Mesendoderm (in vitro differentiated cells): ENCODE data around the gene GSTT4.
"Not testable (repeated sequence)": the region's sequence is repeated elsewhere in the genome, so short reads cannot be mapped to it uniquely, and the experiment has no call there.

Source experiments
- DNase-seq: peaks from one replicate; pipeline ENCODE4 v3.0.0; 2013
- H2AK5ac ChIP-seq: 2 replicates; pipeline ENCODE4 v1.6.1; 2013; ENCODE audit warnings: low read length, inconsistent platforms
- H2BK120ac ChIP-seq: 2 replicates; pipeline ENCODE4 v1.6.1; 2013; ENCODE audit warnings: low read depth, mild to moderate bottlenecking, low read length, moderate library complexity, mixed read lengths
- H2BK15ac ChIP-seq: replicated peaks from 2 replicates; pipeline ENCODE4 v1.6.1; 2013; ENCODE audit warnings: low read depth, mild to moderate bottlenecking, moderate library complexity
- H2BK5ac ChIP-seq: 2 replicates; pipeline ENCODE4 v1.6.1; 2013; ENCODE audit warnings: low read length, inconsistent platforms
- H3K18ac ChIP-seq: 2 replicates; pipeline ENCODE4 v1.6.1; 2013; ENCODE audit warnings: mild to moderate bottlenecking, low read length, mixed read lengths
- H3K23ac ChIP-seq: one replicate; pipeline ENCODE4 v1.6.1; 2013; ENCODE audit warnings: low read length
- H3K27ac ChIP-seq: 2 replicates; pipeline ENCODE4 v1.5.1; 2013; ENCODE audit warnings: low read depth, mild to moderate bottlenecking, inconsistent platforms, low read length, moderate library complexity
- H3K27me3 ChIP-seq: 2 replicates; pipeline ENCODE4 v1.6.1; 2013; ENCODE audit warnings: low read length, control low read depth, mild to moderate bottlenecking, inconsistent platforms; ENCODE audit not compliant: insufficient read depth, poor library complexity
- H3K36me3 ChIP-seq: 2 replicates; pipeline ENCODE4 v1.6.1; 2013; ENCODE audit warnings: low read length, inconsistent platforms; ENCODE audit not compliant: control insufficient read depth, insufficient read depth
- H3K4ac ChIP-seq: one replicate; pipeline ENCODE4 v1.6.1; 2013; ENCODE audit warnings: low read depth, mild to moderate bottlenecking, low read length, moderate library complexity
- H3K4me1 ChIP-seq: 2 replicates; pipeline ENCODE4 v1.6.1; 2013; ENCODE audit warnings: low read depth, low read length, inconsistent platforms; ENCODE audit not compliant: control insufficient read depth
- H3K4me2 ChIP-seq: 2 replicates; pipeline ENCODE4 v1.6.1; 2013; ENCODE audit warnings: low read length
- H3K4me3 ChIP-seq: 2 replicates; pipeline ENCODE4 v1.5.1; 2013; ENCODE audit warnings: mild to moderate bottlenecking, low read length
- H3K56ac ChIP-seq: one replicate; pipeline ENCODE4 v1.6.1; 2013; ENCODE audit warnings: low read length
- H3K79me1 ChIP-seq: 2 replicates; pipeline ENCODE4 v1.6.1; 2013; ENCODE audit warnings: low read length, inconsistent platforms
- H3K79me2 ChIP-seq: 2 replicates; pipeline ENCODE4 v1.6.1; 2013; ENCODE audit warnings: mild to moderate bottlenecking, low read length; ENCODE audit not compliant: control insufficient read depth, insufficient read depth
- H3K9ac ChIP-seq: 2 replicates; pipeline ENCODE4 v1.6.1; 2013; ENCODE audit warnings: low read length, inconsistent platforms
- H4K5ac ChIP-seq: one replicate; pipeline ENCODE4 v1.6.1; 2013; ENCODE audit warnings: low read length
- H4K8ac ChIP-seq: one replicate; pipeline ENCODE4 v1.6.1; 2013; ENCODE audit warnings: low read depth, mild to moderate bottlenecking, control low read depth, low read length, moderate library complexity
- WGBS: extraction: QIAGEN DNeasy Blood & Tissue Kit; methylation state at CpG from one replicate; pipeline ENCODE4 v1.1.7; 2013; ENCODE audit warnings: low lambda C conversion rate, missing lambda C conversion rate; ENCODE audit not compliant: insufficient coverage; ENCODE audit errors: extremely low coverage; 5-methylcytosine and 5-hydroxymethylcytosine counted together

The GSTT4 gene

DNA sequence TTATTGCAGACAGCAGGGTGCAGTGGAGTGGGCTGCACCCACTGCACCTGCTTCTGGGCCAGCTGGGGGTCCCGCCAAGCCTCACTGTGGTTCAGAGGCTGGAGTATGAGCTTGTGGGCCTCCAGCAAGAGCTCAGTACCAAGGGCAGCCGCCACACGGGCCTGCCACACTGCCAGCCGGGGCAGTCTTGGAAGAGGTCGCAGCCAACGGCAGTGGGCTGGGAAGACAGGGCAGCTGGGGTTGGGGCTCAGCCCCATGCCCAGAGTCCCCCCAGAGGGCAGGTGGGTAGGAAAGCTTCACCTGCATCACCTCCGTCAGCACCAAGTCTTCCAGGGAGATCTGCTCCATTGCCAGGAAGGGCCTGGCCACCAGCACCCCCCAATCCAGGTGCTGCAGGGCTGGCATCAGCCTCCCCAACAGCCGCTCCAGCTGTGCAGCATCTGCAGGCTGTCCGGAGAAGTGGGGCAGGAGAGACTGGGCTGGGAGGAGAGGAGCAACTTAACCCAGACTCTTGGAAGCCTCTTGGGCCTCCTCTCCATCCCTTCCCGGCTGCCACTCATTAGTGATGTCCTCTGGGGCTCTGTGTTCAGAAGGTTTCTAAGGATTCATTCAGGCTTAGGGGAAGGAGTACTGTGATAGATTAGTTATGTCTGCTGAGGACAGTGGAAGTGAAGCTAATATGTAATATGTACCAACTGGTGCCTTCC is 1.1 kb upstream of the GSTT4 start:
- Histone ChIP-seq H3K4me2 (no peak overlapping the region), H4K5ac (no peak overlapping the region), H3K79me1 (no peaks in the 10 kb centered on the region), H3K4me3 (no peak overlapping the region), H4K8ac (no peak overlapping the region), H3K27me3 (no peaks in the 10 kb centered on the region), H3K79me2 (no peaks in the 10 kb centered on the region), H3K27ac (no peak overlapping the region), H2AK5ac (no peak overlapping the region), H2BK5ac (no peak overlapping the region), H3K4ac (no peak overlapping the region), H3K36me3 (no peaks in the 10 kb centered on the region), H3K9ac (no peak overlapping the region), H3K4me1 (no peaks in the 10 kb centered on the region), H3K23ac (no peak overlapping the region), H3K18ac (no peak overlapping the region), H2BK120ac (no peak overlapping the region), H3K56ac (no peak overlapping the region), H2BK15ac (no peak overlapping the region)
- no CpG with 5 or more reads among the region's 10 CpGs for WGBS
- no peak for DNase-seq

DNA sequence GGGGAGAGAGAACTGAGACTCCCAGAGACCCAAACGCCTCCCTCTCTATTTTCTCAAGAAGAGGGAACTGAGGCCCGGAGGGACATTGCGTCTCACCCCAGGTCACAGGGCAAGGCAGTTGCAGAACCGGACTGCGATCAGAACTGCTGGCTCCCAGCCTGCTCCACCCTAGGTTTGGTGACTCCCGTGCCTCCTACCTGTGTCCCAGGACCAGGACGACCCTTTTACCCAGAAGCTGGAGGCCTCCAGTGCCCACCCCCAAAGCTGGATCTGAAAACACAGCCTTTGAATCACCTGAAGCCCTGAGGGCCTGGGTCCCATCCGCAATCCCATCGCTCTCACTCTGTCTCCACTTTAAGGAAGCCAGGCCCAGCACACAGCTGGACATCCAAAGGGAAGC is 1.4 kb downstream of the GSTT4 start:
- no peak overlapping the region for H2BK15ac ChIP-seq
- no peak overlapping the region for H4K8ac ChIP-seq
- H3K18ac ChIP-seq: no peak overlapping the region

DNA sequence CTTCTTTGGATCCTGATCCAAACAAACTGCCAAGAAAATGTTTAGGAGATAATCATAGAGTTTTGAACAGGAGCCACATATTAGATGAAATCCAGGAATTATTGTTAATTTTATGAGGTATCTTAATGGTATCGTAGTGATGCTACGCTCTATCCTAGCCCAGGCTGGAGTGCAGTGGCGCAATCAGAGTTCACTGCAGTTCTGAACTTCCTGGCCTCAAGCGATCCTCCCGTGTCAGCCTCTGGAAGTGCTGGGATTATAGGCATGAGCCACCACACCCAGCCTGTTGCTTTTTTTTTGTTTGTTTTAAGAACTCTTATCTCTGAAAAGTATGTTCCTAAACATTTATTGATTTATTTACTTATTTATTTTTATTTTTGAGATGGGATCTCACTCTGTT is 2.4 kb downstream of the GSTT4 start:
- Histone ChIP-seq H2BK15ac (no peak overlapping the region), H2BK5ac (no peak overlapping the region), H3K79me2 (no peaks in the 10 kb centered on the region), H3K27ac (no peak overlapping the region), H3K4me3 (no peak overlapping the region), H3K18ac (no peak overlapping the region), H3K79me1 (no peaks in the 10 kb centered on the region), H3K27me3 (no peaks in the 10 kb centered on the region), H3K23ac (no peak overlapping the region), H3K4me2 (no peak overlapping the region), H3K4ac (no peak overlapping the region), H2AK5ac (no peak overlapping the region), H3K4me1 (no peaks in the 10 kb centered on the region), H3K36me3 (no peaks in the 10 kb centered on the region), H3K9ac (no peak overlapping the region), H3K56ac (no peak overlapping the region), H4K5ac (no peak overlapping the region), H4K8ac (no peak overlapping the region), H2BK120ac (no peak overlapping the region)
- no CpG with 5 or more reads among the region's 5 CpGs for WGBS
- no peak for DNase-seq

More for the DNA sequence above, 1.4 kb downstream of the GSTT4 start:
- WGBS: no CpG with 5 or more reads among the region's 9 CpGs
- H3K4ac ChIP-seq: no peak overlapping the region
- no peak overlapping the region for H3K23ac ChIP-seq
- no peak overlapping the region for H2BK5ac ChIP-seq
- H2BK120ac ChIP-seq: no peak overlapping the region
- H3K27me3 ChIP-seq: no peaks in the 10 kb centered on the region
- no peak overlapping the region for H3K27ac ChIP-seq
- no peaks in the 10 kb centered on the region for H3K36me3 ChIP-seq
- no peak overlapping the region for H2AK5ac ChIP-seq
- H4K5ac ChIP-seq: no peak overlapping the region
- H3K56ac ChIP-seq: no peak overlapping the region
- no peaks in the 10 kb centered on the region for H3K79me1 ChIP-seq
- H3K79me2 ChIP-seq: no peaks in the 10 kb centered on the region
- DNase-seq: no peak
- H3K4me2 ChIP-seq: no peak overlapping the region
- no peak overlapping the region for H3K4me3 ChIP-seq
- H3K4me1 ChIP-seq: no peaks in the 10 kb centered on the region
- H3K9ac ChIP-seq: no peak overlapping the region

DNA sequence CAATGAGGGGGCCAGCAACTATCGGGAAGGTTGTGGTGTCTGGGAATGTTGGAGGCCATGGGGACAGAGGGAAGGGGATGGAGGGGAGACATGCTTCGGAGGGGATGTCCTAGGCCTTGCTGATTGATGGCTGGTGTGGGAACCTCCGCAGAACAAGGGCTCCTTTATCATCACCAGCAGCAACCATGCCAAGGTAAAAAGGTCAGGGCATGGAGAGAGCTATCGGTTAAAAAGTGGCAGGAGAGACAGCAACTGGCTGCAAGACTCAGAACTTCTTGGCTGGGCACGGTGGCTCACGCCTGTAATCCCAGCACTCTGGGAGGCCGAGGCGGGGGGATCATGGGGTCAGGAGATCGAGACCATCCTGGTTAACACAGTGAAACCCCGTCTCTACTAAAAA is 3.0 kb downstream of the GSTT4 start:
- Histone ChIP-seq H3K4me1 (no peaks in the 10 kb centered on the region), H3K36me3 (no peaks in the 10 kb centered on the region), H3K4me2 (no peak overlapping the region), H3K27me3 (no peaks in the 10 kb centered on the region), H3K56ac (no peak overlapping the region), H3K79me2 (no peaks in the 10 kb centered on the region), H3K18ac (no peak overlapping the region), H4K8ac (no peak overlapping the region), H4K5ac (no peak overlapping the region), H3K79me1 (no peaks in the 10 kb centered on the region), H3K23ac (no peak overlapping the region), H2BK5ac (no peak overlapping the region), H3K4me3 (no peak overlapping the region), H3K27ac (no peak overlapping the region), H2BK15ac (no peak overlapping the region), H3K9ac (no peak overlapping the region), H2BK120ac (no peak overlapping the region), H3K4ac (no peak overlapping the region), H2AK5ac (no peak overlapping the region)
- no peak for DNase-seq
- WGBS: no CpG with 5 or more reads among the region's 10 CpGs

DNA sequence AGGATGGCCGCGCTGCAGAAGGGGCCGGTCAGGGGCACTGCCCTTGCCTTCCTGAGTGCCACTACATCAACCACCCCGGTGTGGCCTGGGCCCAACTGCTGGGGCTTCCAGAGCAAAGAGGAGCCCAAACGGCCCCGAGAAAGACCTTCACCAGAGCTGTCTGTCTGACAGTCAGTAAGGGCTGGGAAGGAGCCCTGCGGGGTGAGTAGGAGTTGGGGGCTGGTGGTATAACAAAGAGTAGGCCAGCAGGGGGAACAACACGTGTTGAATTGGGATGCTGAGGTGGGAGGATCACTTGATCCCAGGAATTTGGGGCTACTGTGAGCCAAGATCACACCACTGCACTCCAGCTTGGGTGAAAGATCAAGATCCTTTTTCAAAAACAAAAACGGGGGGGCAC is 3.9 kb downstream of the GSTT4 start:
- Histone ChIP-seq H3K36me3 (no peaks in the 10 kb centered on the region), H2BK15ac (no peak overlapping the region), H2BK120ac (no peak overlapping the region), H3K79me2 (no peaks in the 10 kb centered on the region), H4K8ac (no peak overlapping the region), H2BK5ac (no peak overlapping the region), H3K4me3 (no peak overlapping the region), H3K23ac (no peak overlapping the region), H4K5ac (no peak overlapping the region), H2AK5ac (no peak overlapping the region), H3K4ac (no peak overlapping the region), H3K27ac (no peak overlapping the region), H3K4me1 (no peaks in the 10 kb centered on the region), H3K9ac (no peak overlapping the region), H3K56ac (no peak overlapping the region), H3K18ac (no peak overlapping the region), H3K27me3 (no peaks in the 10 kb centered on the region), H3K79me1 (no peaks in the 10 kb centered on the region), H3K4me2 (no peak overlapping the region)
- no CpG with 5 or more reads among the region's 9 CpGs for whole genome bisulfite sequencing
- DNase-seq: peak; percentile 45

DNA sequence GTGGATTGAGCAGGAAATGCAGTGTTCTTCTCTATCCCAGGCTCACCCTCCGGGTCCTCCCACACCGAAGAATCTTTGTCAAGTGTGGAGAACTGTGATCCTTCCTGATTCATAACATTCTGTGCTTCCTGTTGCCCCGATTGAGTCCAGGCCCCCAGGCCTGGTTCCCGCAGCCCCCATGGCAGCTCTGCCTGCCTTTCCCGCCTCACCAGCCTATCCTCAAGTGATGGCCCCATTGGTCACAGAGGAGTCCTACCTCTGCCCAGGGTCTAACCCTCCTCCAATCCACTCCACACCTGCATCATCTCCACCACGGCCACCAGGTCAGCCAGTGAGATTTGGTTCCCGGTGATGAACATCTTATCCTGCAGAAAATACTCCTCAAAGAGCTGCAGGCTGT is 5.5 kb downstream of the GSTT4 start:
- H3K18ac ChIP-seq, H3K79me1 ChIP-seq, H3K36me3 ChIP-seq, H2AK5ac ChIP-seq, H3K9ac ChIP-seq, H2BK5ac ChIP-seq, DNase-seq, H3K79me2 ChIP-seq, H3K56ac ChIP-seq, H3K27ac ChIP-seq, H2BK120ac ChIP-seq, H3K27me3 ChIP-seq, H4K8ac ChIP-seq, H3K23ac ChIP-seq, H3K4me2 ChIP-seq, H3K4me1 ChIP-seq, H3K4ac ChIP-seq, H3K4me3 ChIP-seq, H2BK15ac ChIP-seq, H4K5ac ChIP-seq: not testable (repeated sequence)
- WGBS: no CpG with 5 or more reads among the region's 7 CpGs
